GM18867 (cell line): ENCODE results near the gene OTOS.
A peak's percentile ranks its signal among the peaks of the same experiment; 100 is the strongest.

Experiments used
- ATAC-seq: cut with Tn5 transposase; IDR thresholded peaks from one replicate; pipeline ENCODE4 v1.9.1; 2021; ENCODE audit warnings: mild to moderate bottlenecking, moderate library complexity; ENCODE audit not compliant: unreplicated experiment

Gene OTOS

DNA sequence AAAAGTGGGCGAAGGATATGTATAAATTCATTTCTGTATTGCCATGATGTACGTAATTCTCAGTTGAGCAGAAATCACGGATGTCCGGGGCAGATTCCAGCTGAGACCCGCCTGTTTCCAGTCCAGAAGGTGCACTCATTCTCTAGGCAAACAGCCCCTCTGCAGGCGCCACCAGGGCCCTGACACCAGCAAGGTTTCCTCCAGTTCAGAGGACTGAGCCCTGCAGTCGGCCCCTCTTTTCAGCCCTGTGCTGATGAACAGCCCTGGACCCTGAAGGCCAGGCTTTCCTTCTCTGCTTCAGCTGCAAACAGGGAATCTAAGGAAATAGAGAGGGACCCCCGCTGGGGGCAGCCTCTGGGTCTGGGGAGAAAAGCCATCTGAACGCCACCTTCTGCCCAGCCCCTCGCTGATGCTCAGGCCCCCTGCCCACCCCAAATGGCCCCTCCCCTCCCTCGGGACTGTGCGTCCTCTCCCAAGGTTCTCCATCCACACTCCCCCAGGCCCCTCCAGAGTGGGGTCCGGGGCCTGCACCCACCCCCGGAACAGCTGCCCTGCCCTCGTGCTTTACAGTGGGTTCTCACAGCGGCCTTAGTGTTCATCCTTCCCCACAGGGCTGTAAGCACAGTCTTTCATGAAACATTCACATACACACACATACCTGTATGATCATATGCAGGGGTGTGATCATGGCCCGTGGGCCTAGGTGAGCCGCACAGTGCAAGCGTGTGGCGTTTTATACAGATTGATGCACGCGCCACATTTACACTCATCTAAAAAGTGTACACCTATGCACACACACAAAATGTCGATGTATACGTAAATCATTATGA, 16.4 kb downstream of the OTOS start:
- no peak for ATAC-seq

DNA sequence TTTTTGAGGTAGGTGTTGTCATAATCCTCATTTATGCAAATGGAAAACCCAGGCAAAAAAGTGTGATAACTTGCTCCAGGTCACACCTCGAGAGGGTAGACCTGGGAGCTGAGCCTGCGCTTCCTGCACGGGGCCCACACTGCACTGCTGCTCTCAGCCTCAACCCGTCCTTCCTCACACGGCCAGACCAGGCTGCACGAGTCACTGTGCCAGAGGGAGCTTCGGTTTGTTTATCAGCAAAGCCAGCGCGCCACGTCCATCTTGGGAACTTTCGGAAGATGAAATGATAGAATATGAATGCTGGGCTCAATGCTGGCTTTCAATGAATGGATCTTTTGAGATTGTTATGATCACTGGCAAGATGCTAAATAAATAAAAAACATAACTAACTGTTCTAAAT, 18.8 kb downstream of the OTOS start:
- no peak for ATAC-seq

DNA sequence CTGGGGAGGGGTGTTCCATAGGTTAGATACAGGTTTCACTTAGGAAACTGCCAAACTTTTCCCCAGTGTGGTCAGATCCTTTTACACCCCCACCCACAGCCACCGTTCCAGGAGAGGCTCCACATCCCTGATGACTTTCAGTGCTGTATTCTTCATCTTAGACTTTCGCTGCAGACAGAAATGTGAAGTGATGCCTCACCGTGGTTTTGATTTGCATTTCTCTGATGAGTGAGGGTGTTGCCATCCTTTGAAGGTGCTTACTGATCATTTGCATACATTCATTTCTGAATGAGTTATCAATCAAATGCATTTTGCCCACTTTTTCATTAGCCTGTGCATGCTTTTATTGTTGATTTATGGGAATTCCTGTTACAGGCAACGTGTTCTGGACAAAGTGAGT, 19.3 kb downstream of the OTOS start:
- peak; percentile 77 for ATAC-seq

DNA sequence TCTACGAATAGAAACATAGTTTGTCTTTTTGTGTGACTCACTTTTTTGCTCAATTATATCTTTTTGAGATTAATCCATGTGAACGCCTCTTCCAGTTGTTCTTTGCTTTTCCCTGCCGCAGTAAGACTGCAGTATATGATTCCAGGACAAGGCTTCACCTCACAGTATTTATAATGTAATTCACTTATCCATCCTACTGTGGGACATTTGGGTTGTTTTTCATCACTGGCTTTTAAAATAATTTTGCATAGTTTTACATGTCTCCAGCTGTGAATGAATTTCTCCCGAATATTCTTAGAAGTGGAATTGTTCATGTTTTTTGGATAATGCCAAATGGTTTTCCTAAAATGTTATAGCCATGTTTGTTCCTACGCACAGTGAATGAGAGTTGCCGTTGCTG, 26.2 kb downstream of the OTOS start:
- ATAC-seq, result no peak

DNA sequence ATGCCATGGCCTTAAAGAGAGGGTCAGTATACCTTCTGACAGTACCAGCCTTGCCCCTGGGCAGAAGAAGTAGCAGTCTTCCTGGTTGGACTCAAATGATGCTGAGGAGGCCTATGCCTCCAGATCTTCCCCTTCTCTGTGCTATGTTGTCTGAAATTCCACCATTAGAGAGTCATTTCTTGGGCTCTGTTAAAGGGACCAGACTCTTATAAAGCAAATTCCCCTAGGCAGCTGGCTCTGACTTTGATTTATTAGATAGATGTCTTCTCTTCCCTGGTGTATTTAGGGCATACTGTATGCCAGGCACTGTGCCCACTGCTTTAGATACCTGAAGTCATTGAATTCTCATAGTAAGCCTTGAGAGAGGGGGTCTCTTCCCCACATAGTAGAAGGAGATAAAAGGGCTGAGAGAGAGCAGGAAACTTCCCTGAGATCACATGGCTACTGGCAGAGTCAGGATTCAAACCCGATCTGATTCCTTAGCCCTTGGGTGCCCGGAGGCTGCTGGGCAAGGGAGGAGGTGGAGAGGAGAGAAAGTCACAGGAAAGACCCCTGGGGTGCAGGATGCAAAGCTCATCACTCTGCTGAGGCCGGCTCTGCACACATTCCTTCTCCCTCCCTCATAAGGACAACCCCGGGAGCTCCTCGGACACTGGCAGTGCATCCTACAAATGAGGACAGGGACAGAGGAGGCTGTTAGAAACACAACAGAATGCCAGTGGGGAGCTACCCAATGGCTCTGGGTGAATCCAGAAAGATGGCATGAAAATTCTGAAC, 27.4 kb downstream of the OTOS start:
- ATAC-seq, result no peak

DNA sequence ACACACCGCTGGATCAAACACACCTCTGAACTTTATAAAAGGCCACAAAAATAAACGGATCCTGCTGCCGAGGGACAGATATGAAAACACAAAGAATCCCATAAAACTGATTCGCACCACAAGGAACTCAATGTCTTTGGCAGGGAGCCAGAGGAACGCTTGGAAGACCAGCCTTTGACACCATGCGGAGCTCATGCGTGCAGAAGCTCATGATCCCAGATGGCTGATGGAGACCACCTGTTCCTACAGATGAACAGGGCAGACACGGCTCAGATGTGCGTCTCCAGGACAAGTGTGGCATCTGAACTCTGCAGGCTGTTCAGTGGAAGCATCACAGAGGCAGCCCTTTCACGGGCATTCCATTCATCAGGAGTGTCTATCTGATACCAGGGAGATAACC, 29.2 kb downstream of the OTOS start:
- no peak for ATAC-seq

DNA sequence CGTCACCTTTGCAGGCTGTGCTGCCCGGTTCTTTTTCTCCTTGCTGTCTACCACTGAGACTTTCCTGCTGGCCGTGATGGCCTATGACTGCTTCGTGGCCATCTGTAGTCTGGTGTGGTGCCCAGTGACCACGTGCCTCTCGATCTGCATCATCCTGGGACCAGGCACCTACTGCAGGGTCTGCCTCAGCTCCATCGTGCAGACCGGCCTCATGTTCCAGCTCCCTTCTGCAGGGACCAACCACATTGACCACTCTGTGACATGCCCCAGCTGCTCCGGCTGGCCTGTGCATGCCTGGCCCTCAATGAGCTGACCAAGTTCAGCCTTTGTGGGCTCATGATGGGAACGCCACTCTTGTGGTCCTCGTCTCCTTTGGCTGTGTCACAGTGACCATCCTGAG, 31.1 kb downstream of the OTOS start:
- no peak for ATAC-seq

DNA sequence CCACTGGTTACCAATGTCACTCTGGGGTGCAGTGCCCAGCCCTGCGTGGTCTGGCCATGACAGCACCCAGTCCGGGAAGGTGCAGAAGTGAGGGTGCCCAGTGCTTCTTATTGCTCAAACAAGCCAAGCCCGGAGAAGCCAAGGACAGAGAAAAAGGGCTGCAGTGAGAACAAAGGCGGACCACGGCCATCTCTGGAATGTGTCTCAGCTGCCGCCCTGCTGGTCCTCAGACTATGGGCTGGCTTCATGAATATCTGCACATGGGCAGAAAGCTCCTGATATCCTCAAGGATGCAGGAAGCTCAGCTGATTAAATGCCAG, 33.0 kb downstream of the OTOS start:
- ATAC-seq, result no peak

DNA sequence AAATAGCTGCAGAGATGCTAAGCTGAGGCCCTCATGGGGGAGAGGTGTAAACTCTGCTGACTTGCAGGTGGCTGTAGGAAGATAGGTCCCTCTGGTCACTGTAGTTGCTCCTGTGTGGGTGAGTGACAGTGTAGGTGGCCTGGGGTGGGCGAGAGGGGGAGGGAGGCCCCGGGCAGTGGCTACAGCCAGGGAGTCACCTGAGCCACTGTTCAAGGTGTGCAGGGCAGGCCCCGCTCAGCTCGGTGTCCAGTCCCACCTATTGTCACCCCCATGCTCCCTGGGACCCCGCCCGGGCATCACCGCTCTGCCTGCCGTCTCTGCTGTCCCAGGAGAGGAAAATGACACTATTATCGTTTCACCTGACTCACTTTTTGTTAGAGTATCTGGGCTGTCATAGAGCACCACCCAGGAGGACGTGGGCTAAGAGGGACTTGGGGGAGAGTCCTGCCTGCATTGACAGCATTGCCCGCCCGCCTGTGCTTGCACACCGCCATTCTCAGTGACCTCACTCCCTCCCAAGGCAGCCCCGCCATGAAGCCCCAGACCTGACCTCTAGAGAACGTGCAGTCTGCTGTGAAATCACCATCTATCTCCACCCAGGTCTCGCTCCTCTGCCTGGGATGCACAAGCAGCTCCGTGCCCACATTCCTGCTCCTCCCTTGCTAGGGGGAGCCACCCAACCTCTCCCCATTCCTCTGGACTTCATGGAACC, 33.5 kb downstream of the OTOS start:
- ATAC-seq, result no peak

DNA sequence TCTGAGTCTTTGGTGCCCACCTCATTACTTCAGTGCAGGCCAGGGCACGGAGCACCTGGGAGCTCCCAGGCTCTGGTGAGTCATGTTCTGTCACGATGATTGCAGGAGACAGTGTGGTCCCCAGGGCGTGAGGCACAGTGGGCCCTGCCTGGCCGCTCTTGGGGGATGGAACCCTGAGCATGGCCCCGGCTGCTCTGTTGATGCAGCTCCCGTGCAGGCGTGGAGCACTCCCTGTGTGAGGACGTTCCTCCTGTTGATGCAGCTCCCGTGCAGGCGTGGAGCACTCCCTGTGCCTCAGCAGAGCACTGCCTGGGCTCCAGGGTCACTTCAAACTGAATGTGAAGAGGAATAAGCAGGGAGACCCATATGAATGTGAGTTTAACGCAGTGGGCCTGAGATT, 34.5 kb downstream of the OTOS start:
- no peak for ATAC-seq

DNA sequence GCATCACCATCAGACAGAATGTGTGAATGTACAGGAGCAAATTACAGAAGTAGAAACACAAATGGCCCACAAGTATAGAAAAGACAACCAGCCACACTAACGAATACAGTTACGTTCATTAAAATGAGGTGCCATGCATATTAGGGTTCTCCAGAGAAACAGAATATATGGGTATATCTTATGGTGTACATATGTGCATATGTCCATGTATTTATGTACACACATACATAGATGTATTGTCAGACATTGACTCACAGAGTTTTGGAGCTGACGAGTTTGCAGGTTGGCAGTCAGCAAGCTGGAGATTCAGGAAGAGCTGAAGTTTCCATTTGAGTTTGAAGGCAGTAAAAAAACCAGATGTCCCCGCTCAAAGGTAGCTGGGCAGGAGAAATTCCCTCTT, 37.3 kb downstream of the OTOS start:
- ATAC-seq, result no peak

DNA sequence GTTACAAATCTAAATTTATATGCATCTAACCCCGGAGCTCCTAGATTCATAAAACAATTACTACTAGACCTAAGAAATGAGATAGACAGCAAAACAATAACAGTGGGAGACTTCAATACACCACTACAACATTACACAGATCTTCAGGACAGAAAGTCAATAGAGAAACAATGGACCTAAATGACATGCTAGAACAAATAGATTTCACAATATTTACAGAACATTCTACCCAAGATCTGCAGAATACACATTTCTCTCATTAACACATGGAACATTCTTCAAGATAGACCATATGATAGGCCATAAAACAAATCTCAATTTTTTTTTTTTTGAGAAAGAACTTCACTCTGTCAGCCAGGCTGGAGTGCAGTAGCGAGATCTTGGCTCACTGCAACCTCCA, 42.1 kb downstream of the OTOS start:
- no peak for ATAC-seq

DNA sequence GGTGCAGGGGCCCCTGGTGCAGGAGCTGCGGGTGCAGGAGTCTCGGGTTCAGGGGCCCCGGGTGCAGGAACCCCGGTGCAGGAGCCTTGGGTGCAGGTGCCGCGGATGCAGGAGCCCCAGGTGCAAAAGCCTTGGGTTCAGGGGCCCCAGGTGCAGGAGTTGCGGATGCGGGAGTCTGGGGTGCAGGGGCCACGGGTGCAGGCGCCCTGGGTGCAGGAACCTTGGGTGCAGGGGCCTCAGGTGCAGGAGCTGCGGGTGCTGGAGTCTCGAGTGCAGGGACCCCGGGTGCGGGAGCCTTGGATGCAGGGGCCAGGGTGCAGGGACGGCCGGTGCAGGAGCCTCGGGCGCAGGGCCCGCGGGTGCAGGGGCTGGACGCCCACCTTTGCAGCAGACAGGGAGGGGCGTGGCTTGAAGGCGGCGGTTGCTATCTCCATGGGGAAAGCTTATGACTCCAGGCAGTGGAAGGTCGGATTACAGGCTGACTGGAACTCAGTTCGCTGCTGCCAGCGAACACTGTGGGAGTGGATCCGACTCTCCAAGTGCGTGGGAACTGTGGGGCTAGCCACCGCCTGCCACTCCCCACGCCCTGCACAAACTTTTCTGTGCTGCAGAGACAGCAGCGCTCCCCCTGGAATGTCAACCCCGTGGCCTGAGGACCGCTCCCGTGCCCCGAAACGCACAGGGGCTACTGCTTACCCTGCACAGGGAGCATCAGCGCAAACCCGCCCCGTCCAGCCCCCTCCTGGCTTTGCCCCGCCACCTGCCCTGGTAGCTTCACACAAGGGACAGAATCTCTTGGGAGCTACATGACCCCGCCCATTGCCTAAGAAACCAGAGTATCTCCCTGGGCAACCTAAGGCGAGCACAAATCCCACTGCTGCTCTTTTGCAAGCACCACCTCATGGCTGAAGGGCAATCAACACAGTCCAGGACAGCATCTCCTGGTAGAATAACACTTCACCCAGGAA, 44.6 kb downstream of the OTOS start:
- ATAC-seq, result no peak

DNA sequence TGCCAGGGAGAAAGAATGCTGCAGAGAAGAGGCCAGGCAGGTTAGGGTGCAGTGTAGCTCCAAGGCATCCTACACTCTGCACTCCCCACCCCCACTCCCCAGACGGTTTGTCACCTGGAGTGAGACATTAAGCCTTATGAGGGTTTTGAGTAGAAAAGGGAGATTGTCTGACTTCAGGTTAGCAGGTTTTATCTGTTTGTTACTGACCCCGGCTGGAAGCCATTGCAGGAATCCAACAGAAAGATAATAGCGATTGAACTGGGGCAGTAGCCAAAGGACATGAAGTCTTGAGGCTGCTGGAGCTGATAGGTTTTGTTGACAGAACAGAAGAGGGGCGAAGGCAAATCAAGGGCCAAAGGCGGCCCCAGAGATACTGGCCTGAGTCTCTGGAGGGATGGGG, 51.2 kb downstream of the OTOS start:
- no peak for ATAC-seq
